ENCODE results near the gene PHTF1.
"Not testable (repeated sequence)": the region's sequence is repeated elsewhere in the genome, so short reads cannot be mapped to it uniquely, and the experiment has no call there.

PHTF1 gene

DNA sequence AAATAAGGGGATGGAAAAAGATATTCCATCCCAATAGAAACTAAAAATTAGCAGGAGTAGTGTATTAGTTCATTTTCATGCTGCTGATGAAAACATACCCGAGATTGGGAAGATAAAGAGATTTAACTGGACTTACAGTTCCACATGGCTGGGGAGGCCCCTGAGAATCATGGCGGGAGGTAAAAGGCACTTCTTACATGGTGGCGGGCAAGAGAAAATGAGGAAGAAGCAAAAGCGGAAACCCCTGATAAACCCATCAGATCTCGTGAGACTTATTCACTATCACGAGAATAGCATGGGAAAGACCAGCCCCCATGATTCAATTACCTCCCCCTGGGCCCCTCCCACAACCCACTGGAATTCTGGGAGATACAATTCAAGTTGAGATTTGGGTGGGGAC is 41.8 kb downstream of the PHTF1 start:
- H3K36me3 ChIP-seq (ENCODE audit: control insufficient read depth, insufficient read depth, low read length) = peaks cover 39% of the 10 kb centered on the region
- not testable (repeated sequence) for H3K27ac ChIP-seq (ENCODE audit: low read depth, low read length)
- peaks cover 34% of the 10 kb centered on the region for H3K9me3 ChIP-seq (ENCODE audit: control insufficient read depth, insufficient read depth, low read length)

DNA sequence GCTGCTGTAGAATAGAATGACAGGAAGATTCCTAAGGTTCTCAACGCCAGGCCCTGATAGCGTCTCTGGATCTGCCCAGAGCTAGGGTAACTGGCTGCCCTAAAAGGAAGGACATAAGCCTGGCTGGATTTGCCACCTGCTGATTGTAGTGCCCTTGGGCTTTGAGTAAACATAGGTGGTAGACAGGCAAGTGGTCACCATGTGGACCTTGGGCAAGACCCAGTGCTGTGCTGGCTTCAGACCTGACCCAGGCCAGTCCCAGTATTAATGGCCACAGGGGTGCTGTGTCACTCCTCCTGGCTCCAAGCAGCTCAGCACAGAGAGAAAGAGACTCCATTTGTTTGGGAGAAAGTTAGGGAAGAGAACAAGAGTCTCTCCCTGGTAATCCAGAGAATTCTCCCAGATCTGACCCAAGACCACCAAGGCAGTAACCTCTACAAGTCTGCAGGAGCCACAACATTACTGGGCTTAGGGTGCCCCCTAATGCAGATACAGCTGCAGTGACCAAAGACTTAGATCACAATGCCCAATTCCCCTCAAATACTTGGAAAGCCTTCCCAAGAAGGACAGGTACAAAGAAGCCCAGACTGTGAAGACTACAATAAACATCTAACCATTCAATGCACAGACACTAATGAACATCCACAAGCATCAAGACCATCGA is 44.5 kb downstream of the PHTF1 start:
- Histone ChIP-seq H3K36me3 (ENCODE audit: control insufficient read depth, insufficient read depth, low read length) (peaks cover 44% of the 10 kb centered on the region), H3K4me3 (ENCODE audit: low read depth, low read length) (no peak overlapping the region), H3K9me3 (ENCODE audit: control insufficient read depth, insufficient read depth, low read length) (peaks cover 19% of the 10 kb centered on the region), H3K4me1 (ENCODE audit: control insufficient read depth, insufficient read depth, low read length) (no peaks in the 10 kb centered on the region), H3K27ac (ENCODE audit: low read depth, low read length) (no peak overlapping the region), H3K9ac (ENCODE audit: low read depth, low read length) (no peak overlapping the region), H3K27me3 (ENCODE audit: control insufficient read depth, insufficient read depth, low read length) (no peaks in the 10 kb centered on the region)

More for the DNA sequence above, 41.8 kb downstream of the PHTF1 start:
- H3K4me1 ChIP-seq (ENCODE audit: control insufficient read depth, insufficient read depth, low read length); H3K4me3 ChIP-seq (ENCODE audit: low read depth, low read length); H3K27me3 ChIP-seq (ENCODE audit: control insufficient read depth, insufficient read depth, low read length); H3K9ac ChIP-seq (ENCODE audit: low read depth, low read length): not testable (repeated sequence)

GRCh38 chr1:113701429-113701828 is 57.9 kb downstream of the PHTF1 start:
- Histone ChIP-seq H3K27ac (ENCODE audit: low read depth, low read length) (peak overlapping the region; percentile 85), H3K4me3 (ENCODE audit: low read depth, low read length) (no peak overlapping the region)

DNA sequence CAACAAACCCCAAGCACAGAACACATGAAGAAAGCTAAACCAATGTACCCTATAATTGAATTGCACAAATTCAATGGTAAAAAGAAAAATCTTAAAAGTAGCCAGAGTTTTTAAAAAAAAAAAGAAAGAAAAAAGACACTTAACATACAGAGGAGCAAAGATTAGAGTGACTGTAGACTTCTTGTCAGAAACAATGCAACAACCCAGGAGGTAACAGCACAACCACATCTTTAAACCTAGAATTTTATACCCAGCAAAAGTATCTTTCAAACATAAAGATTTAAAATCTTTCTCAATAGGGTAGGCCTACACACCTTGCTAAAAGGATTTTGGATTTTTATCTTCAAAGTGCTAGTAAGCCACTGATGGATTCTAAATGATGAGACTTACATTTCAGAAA is 64.4 kb downstream of the PHTF1 start:
- peaks cover 28% of the 10 kb centered on the region for H3K36me3 ChIP-seq (ENCODE audit: control insufficient read depth, insufficient read depth, low read length)

More at GRCh38 chr1:113701429-113701828, 57.9 kb downstream of the PHTF1 start:
- H3K4me1 ChIP-seq (ENCODE audit: control insufficient read depth, insufficient read depth, low read length) = peaks cover 12% of the 10 kb centered on the region
- H3K27me3 ChIP-seq (ENCODE audit: control insufficient read depth, insufficient read depth, low read length) = no peaks in the 10 kb centered on the region
- H3K36me3 ChIP-seq (ENCODE audit: control insufficient read depth, insufficient read depth, low read length) = peaks cover 35% of the 10 kb centered on the region
- no peaks in the 10 kb centered on the region for H3K9me3 ChIP-seq (ENCODE audit: control insufficient read depth, insufficient read depth, low read length)
- 0 out of 2 replicates have a peak overlapping the region, but pooled peaks have one; percentile 16 for H3K9ac ChIP-seq (ENCODE audit: low read depth, low read length)

GRCh38 chr1:113692824-113693431 is 66.4 kb downstream of the PHTF1 start:
- no peak overlapping the region for H3K27ac ChIP-seq (ENCODE audit: low read depth, low read length)
- no peak overlapping the region for H3K4me3 ChIP-seq (ENCODE audit: low read depth, low read length)
- H3K9ac ChIP-seq (ENCODE audit: low read depth, low read length) = no peak overlapping the region
- H3K27me3 ChIP-seq (ENCODE audit: control insufficient read depth, insufficient read depth, low read length) = no peaks in the 10 kb centered on the region
- H3K4me1 ChIP-seq (ENCODE audit: control insufficient read depth, insufficient read depth, low read length) = no peaks in the 10 kb centered on the region
- peaks cover 21% of the 10 kb centered on the region for H3K36me3 ChIP-seq (ENCODE audit: control insufficient read depth, insufficient read depth, low read length)
- H3K9me3 ChIP-seq (ENCODE audit: control insufficient read depth, insufficient read depth, low read length) = peaks cover 14% of the 10 kb centered on the region

More for the DNA sequence above, 64.4 kb downstream of the PHTF1 start:
- Histone ChIP-seq H3K4me1 (ENCODE audit: control insufficient read depth, insufficient read depth, low read length) (no peaks in the 10 kb centered on the region), H3K9me3 (ENCODE audit: control insufficient read depth, insufficient read depth, low read length) (peaks cover 11% of the 10 kb centered on the region), H3K27ac (ENCODE audit: low read depth, low read length) (no peak overlapping the region), H3K27me3 (ENCODE audit: control insufficient read depth, insufficient read depth, low read length) (no peaks in the 10 kb centered on the region), H3K4me3 (ENCODE audit: low read depth, low read length) (no peak overlapping the region), H3K9ac (ENCODE audit: low read depth, low read length) (no peak overlapping the region)

DNA sequence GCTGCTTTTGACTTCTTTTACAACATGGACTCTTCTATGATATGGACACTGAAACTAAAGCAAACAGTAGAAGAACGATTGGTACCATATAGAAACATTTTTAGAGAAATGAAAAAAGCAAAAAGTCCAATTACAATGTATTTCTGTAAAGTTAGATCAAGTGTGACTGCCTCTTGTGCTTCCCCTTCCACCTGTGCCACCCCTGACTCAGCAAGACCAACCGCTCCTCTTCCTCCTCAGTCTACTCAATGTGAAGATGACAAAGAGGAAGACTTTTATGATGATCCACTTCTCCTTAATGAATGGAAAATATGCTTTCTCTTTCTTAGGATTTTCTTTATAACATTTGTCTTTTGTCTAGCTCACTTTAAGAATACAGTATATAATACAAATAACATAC is 66.9 kb downstream of the PHTF1 start:
- Histone ChIP-seq H3K27me3 (ENCODE audit: control insufficient read depth, insufficient read depth, low read length) (no peaks in the 10 kb centered on the region), H3K9me3 (ENCODE audit: control insufficient read depth, insufficient read depth, low read length) (peaks cover 14% of the 10 kb centered on the region), H3K27ac (ENCODE audit: low read depth, low read length) (no peak overlapping the region), H3K4me1 (ENCODE audit: control insufficient read depth, insufficient read depth, low read length) (no peaks in the 10 kb centered on the region), H3K9ac (ENCODE audit: low read depth, low read length) (no peak overlapping the region), H3K4me3 (ENCODE audit: low read depth, low read length) (no peak overlapping the region), H3K36me3 (ENCODE audit: control insufficient read depth, insufficient read depth, low read length) (peaks cover 17% of the 10 kb centered on the region)

DNA sequence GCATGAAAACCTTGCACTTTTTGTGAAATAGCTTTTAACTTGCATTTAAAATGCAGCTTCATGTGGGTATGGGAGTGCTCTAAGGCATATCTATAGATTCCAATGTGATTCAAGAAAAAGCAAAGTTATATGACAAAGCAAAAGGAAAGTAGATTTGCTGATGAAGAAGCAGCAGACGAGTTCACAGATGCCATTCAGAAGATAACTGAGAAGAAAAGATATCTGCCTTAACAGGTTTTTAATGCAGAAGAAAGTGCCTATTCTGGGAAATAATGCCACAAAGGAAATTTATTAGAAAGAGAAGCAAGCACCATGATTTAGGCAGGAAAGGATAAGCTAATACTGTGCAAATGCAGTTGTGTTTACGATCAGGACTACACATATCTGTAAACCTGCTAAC is 68.1 kb downstream of the PHTF1 start:
- Histone ChIP-seq H3K4me1 (ENCODE audit: control insufficient read depth, insufficient read depth, low read length) (no peaks in the 10 kb centered on the region), H3K4me3 (ENCODE audit: low read depth, low read length) (no peak overlapping the region), H3K27me3 (ENCODE audit: control insufficient read depth, insufficient read depth, low read length) (no peaks in the 10 kb centered on the region), H3K9ac (ENCODE audit: low read depth, low read length) (no peak overlapping the region), H3K9me3 (ENCODE audit: control insufficient read depth, insufficient read depth, low read length) (peaks cover 14% of the 10 kb centered on the region), H3K36me3 (ENCODE audit: control insufficient read depth, insufficient read depth, low read length) (peaks cover 17% of the 10 kb centered on the region), H3K27ac (ENCODE audit: low read depth, low read length) (no peak overlapping the region)

GRCh38 chr1:113686891-113687618 is 72.2 kb downstream of the PHTF1 start:
- no peaks in the 10 kb centered on the region for H3K27me3 ChIP-seq (ENCODE audit: control insufficient read depth, insufficient read depth, low read length)
- no peak overlapping the region for H3K4me3 ChIP-seq (ENCODE audit: low read depth, low read length)
- peaks cover 25% of the 10 kb centered on the region for H3K36me3 ChIP-seq (ENCODE audit: control insufficient read depth, insufficient read depth, low read length)
- no peaks in the 10 kb centered on the region for H3K4me1 ChIP-seq (ENCODE audit: control insufficient read depth, insufficient read depth, low read length)
- peaks cover 3% of the 10 kb centered on the region; the same call in 1 of the 2 replicates for H3K9me3 ChIP-seq (ENCODE audit: control insufficient read depth, insufficient read depth, low read length)
- H3K27ac ChIP-seq (ENCODE audit: low read depth, low read length) = no peak overlapping the region
- no peak overlapping the region for H3K9ac ChIP-seq (ENCODE audit: low read depth, low read length)

DNA sequence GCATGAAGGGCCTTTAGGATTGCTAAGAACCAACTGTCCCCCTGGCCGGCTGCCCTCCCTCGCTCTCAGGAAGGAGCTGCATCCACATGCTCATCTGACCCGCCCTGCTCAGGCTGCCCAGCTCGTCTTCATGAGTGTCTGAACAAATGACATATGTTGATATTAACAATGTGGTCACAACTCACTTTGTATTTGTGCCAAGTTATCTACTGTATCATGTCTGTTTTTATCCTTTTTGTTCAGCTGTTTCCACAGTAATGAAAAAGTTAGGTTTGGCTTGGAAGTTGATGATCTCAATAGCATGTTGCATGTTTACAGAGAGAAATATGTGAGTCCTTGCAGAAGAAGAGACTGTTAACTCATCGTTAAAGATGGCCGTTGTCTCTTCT is 75.1 kb downstream of the PHTF1 start:
- no peak overlapping the region for H3K4me3 ChIP-seq (ENCODE audit: low read depth, low read length)
- H3K9me3 ChIP-seq (ENCODE audit: control insufficient read depth, insufficient read depth, low read length) = no peaks in the 10 kb centered on the region
- no peak overlapping the region for H3K27ac ChIP-seq (ENCODE audit: low read depth, low read length)
- H3K36me3 ChIP-seq (ENCODE audit: control insufficient read depth, insufficient read depth, low read length) = peaks cover 15% of the 10 kb centered on the region
- H3K4me1 ChIP-seq (ENCODE audit: control insufficient read depth, insufficient read depth, low read length) = peaks cover 12% of the 10 kb centered on the region
- H3K27me3 ChIP-seq (ENCODE audit: control insufficient read depth, insufficient read depth, low read length) = no peaks in the 10 kb centered on the region
- H3K9ac ChIP-seq (ENCODE audit: low read depth, low read length) = no peak overlapping the region

GRCh38 chr1:113683384-113684152 is 75.7 kb downstream of the PHTF1 start:
- no peak overlapping the region for H3K4me3 ChIP-seq (ENCODE audit: low read depth, low read length)
- H3K27ac ChIP-seq (ENCODE audit: low read depth, low read length) = no peak overlapping the region
- H3K9ac ChIP-seq (ENCODE audit: low read depth, low read length) = no peak overlapping the region
- H3K9me3 ChIP-seq (ENCODE audit: control insufficient read depth, insufficient read depth, low read length) = no peaks in the 10 kb centered on the region
- H3K27me3 ChIP-seq (ENCODE audit: control insufficient read depth, insufficient read depth, low read length) = no peaks in the 10 kb centered on the region
- peaks cover 12% of the 10 kb centered on the region for H3K4me1 ChIP-seq (ENCODE audit: control insufficient read depth, insufficient read depth, low read length)
- peaks cover 15% of the 10 kb centered on the region for H3K36me3 ChIP-seq (ENCODE audit: control insufficient read depth, insufficient read depth, low read length)

Data from HUES48 (cell line).